OCI-LY1 (cell line): ENCODE data around the gene DUSP22.
"Not testable (repeated sequence)": the region's sequence is repeated elsewhere in the genome, so short reads cannot be mapped to it uniquely, and the experiment has no call there.

Experiments used
- H2AFZ ChIP-seq: fragments of 200-600 bp; sonication (generic), shearing (Covaris generic); 2 replicates; pipeline ENCODE4 v1.6.0; 2014; ENCODE audit warnings: antibody characterized with exemption, mild to moderate bottlenecking, low read length
- H3F3A ChIP-seq: fragments of 200-600 bp; sonication (generic), shearing (Covaris generic); 2 replicates; pipeline ENCODE4 v1.6.0; 2014; ENCODE audit warnings: mild to moderate bottlenecking, antibody characterized with exemption, low read length, moderate library complexity; ENCODE audit not compliant: insufficient read depth
- H3K27ac ChIP-seq: fragments of 200-600 bp; sonication (generic); 2 replicates; pipeline ENCODE4 v1.5.1; 2014; ENCODE audit warnings: low read length, mixed run types, mild to moderate bottlenecking, low read depth; ENCODE audit not compliant: poor library complexity, severe bottlenecking
- H3K27me3 ChIP-seq: fragments of 200-600 bp; sonication (generic); 2 replicates; pipeline ENCODE4 v1.6.0; 2014; ENCODE audit warnings: antibody characterized with exemption, mild to moderate bottlenecking, low read length, moderate library complexity; ENCODE audit not compliant: insufficient read depth
- H3K36me3 ChIP-seq: fragments of 200-600 bp; sonication (generic); 2 replicates; pipeline ENCODE4 v1.6.1; 2014; ENCODE audit warnings: mild to moderate bottlenecking, antibody characterized with exemption, low read length, moderate library complexity, mixed read lengths; ENCODE audit not compliant: insufficient read depth
- H3K4me1 ChIP-seq: fragments of 200-600 bp; sonication (generic); 2 replicates; pipeline ENCODE4 v1.5.1; 2014; ENCODE audit warnings: mild to moderate bottlenecking, low read length, moderate library complexity; ENCODE audit not compliant: insufficient read depth, severe bottlenecking
- H3K4me2 ChIP-seq: fragments of 200-600 bp; sonication (generic), shearing (Covaris generic); 2 replicates; pipeline ENCODE4 v1.6.1; 2014; ENCODE audit warnings: low read length
- H3K4me3 ChIP-seq: fragments of 200-600 bp; sonication (generic); 2 replicates; pipeline ENCODE4 v1.5.1; 2014; ENCODE audit warnings: low read length, low read depth, mild to moderate bottlenecking, mixed read lengths; ENCODE audit not compliant: poor library complexity, severe bottlenecking
- H3K79me2 ChIP-seq: fragments of 200-600 bp; shearing (Covaris generic); 2 replicates; pipeline ENCODE4 v1.6.1; 2016; ENCODE audit warnings: mixed run types, low read length, mixed read lengths; ENCODE audit not compliant: insufficient read depth
- H3K9ac ChIP-seq: fragments of 200-600 bp; sonication (generic), shearing (Covaris generic); 2 replicates; pipeline ENCODE4 v1.6.1; 2014; ENCODE audit warnings: mild to moderate bottlenecking, low read length, mixed read lengths
- H3K9me2 ChIP-seq: fragments of 200-600 bp; sonication (generic), shearing (Covaris generic); 2 replicates; pipeline ENCODE4 v1.6.1; 2014; ENCODE audit warnings: low read depth, mild to moderate bottlenecking, low read length, mixed read lengths
- H3K9me3 ChIP-seq: fragments of 200-600 bp; shearing (Covaris generic); 2 replicates; pipeline ENCODE4 v1.6.1; 2014; ENCODE audit warnings: low read length, mixed read lengths
- H4K20me1 ChIP-seq: fragments of 200-600 bp; sonication (generic), shearing (Covaris generic); 2 replicates; pipeline ENCODE4 v1.6.0; 2016; ENCODE audit warnings: mild to moderate bottlenecking, low read length; ENCODE audit not compliant: insufficient read depth
- EZH2 ChIP-seq: fragments of 200-600 bp; sonication (generic), shearing (Covaris generic); IDR thresholded peaks from 2 replicates; pipeline ENCODE4 v1.8.0; 2017; ENCODE audit warnings: borderline replicate concordance, mixed run types, mild to moderate bottlenecking, antibody characterized with exemption, low read length, moderate library complexity, mixed read lengths
- TF ChIP-seq, protein P1 (sequence below): fragments of 200-600 bp; sonication (generic), shearing (Covaris generic); IDR thresholded peaks from 2 replicates; pipeline ENCODE4 v1.5.1; 2017; ENCODE audit warnings: mild to moderate bottlenecking, antibody characterized with exemption, low read length, moderate library complexity, mixed read lengths

Gene DUSP22

DNA sequence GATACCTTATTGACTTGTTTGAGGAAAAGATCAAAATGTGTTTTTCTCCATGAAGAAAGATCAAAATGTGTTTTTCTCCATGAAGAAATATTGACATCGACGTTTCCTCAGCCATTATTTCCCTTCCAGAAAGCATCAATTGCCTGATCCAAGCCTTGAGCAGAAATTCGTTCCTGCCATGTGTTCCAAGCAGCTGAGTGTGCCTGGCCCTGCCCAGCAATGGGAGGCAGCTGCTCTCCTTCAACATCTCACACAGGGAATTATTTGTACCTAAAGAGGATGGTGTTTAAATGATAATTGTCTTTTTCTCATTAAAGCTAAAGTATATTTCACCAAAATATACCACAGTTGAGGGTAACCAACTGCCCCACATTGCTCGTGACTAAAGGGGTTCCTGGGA is 7.8 kb upstream of the DUSP22 start:
- H3K9me3 ChIP-seq: no peaks in the 10 kb centered on the region
- no peak overlapping the region for H3K4me2 ChIP-seq

DNA sequence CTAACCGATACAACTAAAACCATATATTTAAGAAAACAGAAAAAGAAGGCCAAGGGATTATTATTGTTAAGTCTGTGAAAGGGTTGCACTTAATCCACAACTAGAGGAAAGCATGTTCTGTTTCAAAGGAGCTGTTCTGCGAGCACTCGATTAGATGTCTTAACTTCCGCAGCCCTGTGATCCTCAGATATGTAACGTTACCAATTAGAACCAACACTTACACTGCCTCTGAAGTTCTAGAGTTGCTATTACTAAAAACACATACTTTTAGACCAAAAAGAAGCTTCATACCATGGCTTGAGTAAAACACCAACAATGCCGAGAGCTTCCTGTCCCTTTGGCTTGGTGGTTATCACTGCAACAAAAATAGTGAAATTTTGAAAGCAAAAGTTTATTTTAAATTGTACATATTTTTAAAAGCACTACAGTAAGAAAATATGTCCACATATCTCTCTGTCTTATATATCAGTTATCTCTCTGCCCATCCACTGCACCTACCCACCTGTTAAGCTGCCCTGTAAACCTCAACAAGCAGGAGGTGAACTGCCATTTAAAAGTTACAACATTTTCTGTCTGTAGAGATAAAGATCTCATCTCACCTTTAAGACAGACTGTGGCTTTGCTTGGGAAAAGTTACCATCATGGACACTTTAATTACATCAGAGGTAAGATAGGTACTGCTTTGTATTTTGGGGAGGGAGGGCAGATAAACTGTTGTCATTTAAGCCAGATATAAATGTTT is 7.1 kb upstream of the DUSP22 start:
- H3K4me2 ChIP-seq: no peak overlapping the region
- no peaks in the 10 kb centered on the region for H3F3A ChIP-seq
- no peaks in the 10 kb centered on the region for H4K20me1 ChIP-seq
- H3K4me1 ChIP-seq: no peaks in the 10 kb centered on the region
- H3K9me2 ChIP-seq: no peaks in the 10 kb centered on the region
- no peak overlapping the region for H3K9ac ChIP-seq
- H3K9me3 ChIP-seq: no peaks in the 10 kb centered on the region
- H3K27me3 ChIP-seq: no peaks in the 10 kb centered on the region; the same call in 1 of the 2 replicates
- no peak overlapping the region for H3K27ac ChIP-seq
- no peak for TF ChIP-seq EZH2
- TF ChIP-seq, protein P1, sequence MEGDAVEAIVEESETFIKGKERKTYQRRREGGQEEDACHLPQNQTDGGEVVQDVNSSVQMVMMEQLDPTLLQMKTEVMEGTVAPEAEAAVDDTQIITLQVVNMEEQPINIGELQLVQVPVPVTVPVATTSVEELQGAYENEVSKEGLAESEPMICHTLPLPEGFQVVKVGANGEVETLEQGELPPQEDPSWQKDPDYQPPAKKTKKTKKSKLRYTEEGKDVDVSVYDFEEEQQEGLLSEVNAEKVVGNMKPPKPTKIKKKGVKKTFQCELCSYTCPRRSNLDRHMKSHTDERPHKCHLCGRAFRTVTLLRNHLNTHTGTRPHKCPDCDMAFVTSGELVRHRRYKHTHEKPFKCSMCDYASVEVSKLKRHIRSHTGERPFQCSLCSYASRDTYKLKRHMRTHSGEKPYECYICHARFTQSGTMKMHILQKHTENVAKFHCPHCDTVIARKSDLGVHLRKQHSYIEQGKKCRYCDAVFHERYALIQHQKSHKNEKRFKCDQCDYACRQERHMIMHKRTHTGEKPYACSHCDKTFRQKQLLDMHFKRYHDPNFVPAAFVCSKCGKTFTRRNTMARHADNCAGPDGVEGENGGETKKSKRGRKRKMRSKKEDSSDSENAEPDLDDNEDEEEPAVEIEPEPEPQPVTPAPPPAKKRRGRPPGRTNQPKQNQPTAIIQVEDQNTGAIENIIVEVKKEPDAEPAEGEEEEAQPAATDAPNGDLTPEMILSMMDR: no peak
- no peak overlapping the region for H2AFZ ChIP-seq
- no peaks in the 10 kb centered on the region for H3K36me3 ChIP-seq
- no peak overlapping the region for H3K4me3 ChIP-seq
- no peaks in the 10 kb centered on the region for H3K79me2 ChIP-seq

More for the DNA sequence above, 7.8 kb upstream of the DUSP22 start:
- Histone ChIP-seq H3K79me2 (no peaks in the 10 kb centered on the region), H2AFZ (no peak overlapping the region), H3K27me3 (no peaks in the 10 kb centered on the region; the same call in 1 of the 2 replicates), H3K9ac (no peak overlapping the region), H3K36me3 (no peaks in the 10 kb centered on the region), H3K27ac (no peak overlapping the region), H3K4me3 (no peak overlapping the region), H4K20me1 (no peaks in the 10 kb centered on the region), H3K9me2 (no peaks in the 10 kb centered on the region), H3K4me1 (no peaks in the 10 kb centered on the region), H3F3A (no peaks in the 10 kb centered on the region)
- TF ChIP-seq, protein P1: no peak
- TF ChIP-seq EZH2: no peak

- H3F3A ChIP-seq, H2AFZ ChIP-seq, H3K27ac ChIP-seq, H3K9me2 ChIP-seq, H3K4me2 ChIP-seq, H3K9me3 ChIP-seq, H3K4me3 ChIP-seq, H3K4me1 ChIP-seq, H3K27me3 ChIP-seq, H3K36me3 ChIP-seq, H4K20me1 ChIP-seq, H3K79me2 ChIP-seq, H3K9ac ChIP-seq: not testable (repeated sequence)
These were observed 6.4 kb upstream of the DUSP22 start for GRCh38 chr6:285902-286301.
